ENCODE measurements around the gene LHPP. TPM values are rescaled to one million over a fixed set of nuclear protein-coding genes. Genes with fewer than 3 reads are reported as not detected.
A peak's percentile ranks its signal among the peaks of the same experiment; 100 is the strongest.

Gene LHPP
- total and polyA plus RNA-seq, 10 donors: 16.8 to 36.8 (median 23.5) TPM

- H3K36me3 ChIP-seq: peaks cover 0 to 34% (median 5%) of the 10 kb centered on the region in 6 donors
- peak; percentile 78 for DNase-seq
- H3K4me3 ChIP-seq: no peak overlapping the region
- peak overlapping the region; percentile 51 to 97 (median 92) for H3K27ac ChIP-seq
- no peaks in the 10 kb centered on the region for H3K9me3 ChIP-seq
- H3K4me1 ChIP-seq: peaks cover 74 to 100% (median 100%) of the 10 kb centered on the region in 6 donors
- no peaks in the 10 kb centered on the region for H3K27me3 ChIP-seq (replicated peaks in 1 of 7)
- TF ChIP-seq POLR2A (IDR thresholded peaks at IDR 0.05): no peak
- no peak for TF ChIP-seq POLR2AphosphoS5 (IDR thresholded peaks at IDR 0.05)
- TF ChIP-seq, protein P1, sequence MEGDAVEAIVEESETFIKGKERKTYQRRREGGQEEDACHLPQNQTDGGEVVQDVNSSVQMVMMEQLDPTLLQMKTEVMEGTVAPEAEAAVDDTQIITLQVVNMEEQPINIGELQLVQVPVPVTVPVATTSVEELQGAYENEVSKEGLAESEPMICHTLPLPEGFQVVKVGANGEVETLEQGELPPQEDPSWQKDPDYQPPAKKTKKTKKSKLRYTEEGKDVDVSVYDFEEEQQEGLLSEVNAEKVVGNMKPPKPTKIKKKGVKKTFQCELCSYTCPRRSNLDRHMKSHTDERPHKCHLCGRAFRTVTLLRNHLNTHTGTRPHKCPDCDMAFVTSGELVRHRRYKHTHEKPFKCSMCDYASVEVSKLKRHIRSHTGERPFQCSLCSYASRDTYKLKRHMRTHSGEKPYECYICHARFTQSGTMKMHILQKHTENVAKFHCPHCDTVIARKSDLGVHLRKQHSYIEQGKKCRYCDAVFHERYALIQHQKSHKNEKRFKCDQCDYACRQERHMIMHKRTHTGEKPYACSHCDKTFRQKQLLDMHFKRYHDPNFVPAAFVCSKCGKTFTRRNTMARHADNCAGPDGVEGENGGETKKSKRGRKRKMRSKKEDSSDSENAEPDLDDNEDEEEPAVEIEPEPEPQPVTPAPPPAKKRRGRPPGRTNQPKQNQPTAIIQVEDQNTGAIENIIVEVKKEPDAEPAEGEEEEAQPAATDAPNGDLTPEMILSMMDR (IDR thresholded peaks at IDR 0.05 in 8 of 11, conservative IDR thresholded peaks at IDR 0.05 in 3 of 11): no peak
- WGBS, 5 donors: 78 to 93% (median 92%) methylated on average over 4 to 13 of the region's 13 CpGs
- intact Hi-C loops (cut with DNase I; ENCODE audit: low total_unique reads): loop anchor here (10.0 kb wide), 1 partner anchor 99 kb away; the partner anchor contains the start of gene FAM53B
Measured at GRCh38 chr10:124645467-124646095, 184.0 kb downstream of the LHPP start.

DNA sequence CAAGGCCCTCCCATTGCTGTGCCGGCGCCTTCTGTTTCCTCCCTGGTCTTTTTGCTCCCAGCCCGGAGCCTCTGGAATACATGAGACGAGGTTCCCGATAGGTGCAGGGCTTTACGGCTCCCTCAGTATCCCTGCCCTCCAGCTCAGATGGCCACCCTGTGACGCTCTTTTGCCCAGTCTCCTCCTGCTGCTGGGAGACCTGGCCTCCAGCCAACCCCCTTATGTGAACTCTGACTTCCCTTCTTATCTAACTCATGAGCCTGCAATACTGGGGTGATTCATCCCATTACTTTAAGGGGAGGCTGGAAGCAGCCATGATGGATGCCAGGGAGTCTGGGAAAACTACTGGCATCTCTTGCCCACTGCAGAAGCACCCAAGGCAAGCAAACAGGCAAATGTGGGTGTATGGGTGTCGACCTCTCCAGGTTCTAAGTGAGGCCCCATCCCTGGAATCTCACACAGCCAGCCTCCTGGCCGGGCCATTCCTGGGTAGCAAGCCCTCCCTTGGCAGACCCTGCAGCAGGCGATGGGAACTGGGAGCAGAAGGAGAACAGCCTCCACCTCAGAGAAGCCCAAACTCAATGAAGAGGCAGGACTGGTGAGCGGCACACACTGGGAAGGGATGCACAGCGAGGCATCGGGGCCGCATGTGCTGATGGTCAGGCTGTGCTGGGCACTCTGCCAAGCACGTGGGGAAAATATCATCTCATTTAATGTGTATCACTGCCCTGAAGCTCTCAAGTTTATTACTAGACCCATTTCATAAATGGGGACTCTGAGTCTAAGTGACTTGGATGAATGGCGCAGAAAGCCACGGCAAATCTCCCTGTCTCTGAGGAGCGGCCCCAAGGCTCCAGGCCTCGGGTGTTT, 185.1 kb downstream of the LHPP start:
- 71 to 82% (median 72%) methylated on average over 15 to 19 of the region's 19 CpGs for WGBS, 5 donors
- Histone ChIP-seq H3K36me3 (peaks cover 0 to 34% (median 5%) of the 10 kb centered on the region in 6 donors), H3K27me3 (replicated peaks in 1 of 7) (no peaks in the 10 kb centered on the region), H3K9me3 (no peaks in the 10 kb centered on the region), H3K27ac (peak overlapping the region; percentile 87 to 97 (median 92)), H3K4me1 (peaks cover 74 to 100% (median 100%) of the 10 kb centered on the region in 6 donors), H3K4me3 (peak overlapping the region in 1 of 8 donors; percentile 58)
- TF ChIP-seq, protein P1 (IDR thresholded peaks at IDR 0.05 in 8 of 11, conservative IDR thresholded peaks at IDR 0.05 in 3 of 11): no peak
- no peak for TF ChIP-seq POLR2A (IDR thresholded peaks at IDR 0.05)
- TF ChIP-seq POLR2AphosphoS5 (IDR thresholded peaks at IDR 0.05): peak; percentile 34 to 66 (median 58)
- intact Hi-C loops (cut with DNase I; ENCODE audit: low total_unique reads): loop anchor here (10.0 kb wide), 1 partner anchor 98 kb away; the partner anchor contains the start of gene FAM53B
- peak; percentile 82 for DNase-seq

DNA sequence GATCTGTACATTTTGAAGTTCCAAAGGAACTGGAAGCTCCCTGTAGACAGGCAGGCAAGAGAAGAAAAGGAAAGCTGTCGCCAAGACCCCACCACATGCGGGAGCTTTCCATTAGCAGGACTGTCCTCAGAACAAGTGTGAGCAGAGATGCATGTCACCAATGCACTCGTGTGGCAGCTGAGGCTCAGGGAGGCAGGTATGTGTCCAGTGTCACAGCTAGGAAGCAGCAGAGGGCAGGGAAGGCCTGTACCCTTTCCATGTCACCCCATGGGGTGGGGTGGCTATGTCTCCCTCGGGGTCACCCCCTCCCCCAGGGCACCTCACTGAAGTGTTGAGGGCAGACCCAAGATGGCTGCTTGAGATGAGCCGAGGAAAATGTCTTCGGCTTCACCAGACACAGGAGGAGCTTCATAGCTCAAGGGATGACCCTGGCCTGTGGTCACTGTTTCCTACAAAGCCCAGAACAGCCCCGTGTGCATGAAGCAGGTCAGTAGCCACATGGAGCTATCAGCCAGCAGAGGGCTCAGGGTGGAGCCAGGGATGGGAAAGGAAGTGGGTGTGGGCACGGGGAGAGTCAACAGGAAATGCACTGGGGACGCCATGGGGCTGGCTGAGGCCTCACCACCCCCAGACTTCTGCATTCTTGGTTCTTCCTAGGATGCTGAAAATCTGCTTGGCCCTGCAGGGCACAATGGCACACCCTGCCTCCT, 186.0 kb downstream of the LHPP start:
- Histone ChIP-seq H3K4me1 (peaks cover 73 to 100% (median 100%) of the 10 kb centered on the region in 6 donors), H3K9me3 (no peaks in the 10 kb centered on the region), H3K27ac (peak overlapping the region; percentile 87 to 97 (median 92)), H3K4me3 (peak overlapping the region in 5 of 8 donors; percentile 2 to 58 (median 5)), H3K36me3 (peaks cover 0 to 33% (median 1%) of the 10 kb centered on the region in 6 donors), H3K27me3 (replicated peaks in 1 of 7) (no peaks in the 10 kb centered on the region)
- peak; percentile 96 for DNase-seq
- intact Hi-C loops (cut with DNase I; ENCODE audit: low total_unique reads): loop anchor here (10.0 kb wide), 1 partner anchor 97 kb away; the partner anchor contains the start of gene FAM53B
- WGBS, 5 donors: 28 to 52% (median 35%) methylated on average over 8 to 9 of the region's 9 CpGs
- TF ChIP-seq, protein P1 (IDR thresholded peaks at IDR 0.05 in 8 of 11, conservative IDR thresholded peaks at IDR 0.05 in 3 of 11): peak; percentile 41 to 88 (median 73)
- TF ChIP-seq POLR2A (IDR thresholded peaks at IDR 0.05) (no peak), POLR2AphosphoS5 (IDR thresholded peaks at IDR 0.05) (peak; percentile 86 to 94 (median 88))

Data from spleen (tissue), 11 donors.